AG09319 (cell line): ENCODE measurements around the gene ATP13A3.

ENCODE experiments used
- DNase-seq: peaks from one replicate; pipeline ENCODE4 v3.0.0-alpha.2; 2010; ENCODE audit warnings: low read depth; ENCODE audit errors: extremely low read depth
- CTCF ChIP-seq: IDR thresholded peaks from 2 replicates; pipeline ENCODE4 v1.5.1; 2011; ENCODE audit warnings: low read depth, mild to moderate bottlenecking, inconsistent platforms, low read length, moderate library complexity

ATP13A3 gene

GRCh38 chr3:194449913-194450312, 36.9 kb downstream of the ATP13A3 start:
- TF ChIP-seq CTCF = no peak
- no peak for DNase-seq

- DNase-seq = no peak
- no peak for TF ChIP-seq CTCF
Observed at GRCh38 chr3:194447657-194448056, 39.1 kb downstream of the ATP13A3 start.

- no peak for TF ChIP-seq CTCF
Observed at GRCh38 chr3:194447161-194447560, 39.6 kb downstream of the ATP13A3 start.

GRCh38 chr3:194446754-194447153, 40.0 kb downstream of the ATP13A3 start:
- no peak for DNase-seq
- TF ChIP-seq CTCF = no peak

More at GRCh38 chr3:194447161-194447560, 39.6 kb downstream of the ATP13A3 start:
- no peak for DNase-seq

- no peak for TF ChIP-seq CTCF
Observed at GRCh38 chr3:194446172-194446571, 40.6 kb downstream of the ATP13A3 start.

GRCh38 chr3:194443901-194444300, 42.9 kb downstream of the ATP13A3 start:
- DNase-seq = peak; percentile 11
- no peak for TF ChIP-seq CTCF

More at GRCh38 chr3:194446172-194446571, 40.6 kb downstream of the ATP13A3 start:
- no peak for DNase-seq

- TF ChIP-seq CTCF = no peak
- no peak for DNase-seq
Observed at GRCh38 chr3:194440756-194441155, 46.0 kb downstream of the ATP13A3 start.
